ENCODE data around the gene TAF1A. TPM values are rescaled to one million over a fixed set of nuclear protein-coding genes. Genes with fewer than 3 reads are reported as not detected.

The TAF1A gene
- total and polyA plus RNA-seq, 7 donors = 0.92 to 7.2 (median 3.3) TPM

- no peaks in the 10 kb centered on the region for H3K27me3 ChIP-seq
- no peaks in the 10 kb centered on the region for H3K36me3 ChIP-seq
- no peaks in the 10 kb centered on the region for H3K9me3 ChIP-seq
- H3K4me3 ChIP-seq = no peak overlapping the region
- no peak overlapping the region for H3K27ac ChIP-seq
- no peaks in the 10 kb centered on the region for H3K4me1 ChIP-seq
- intact Hi-C loops (cut with DNase I) = no loop called here
- no peak for DNase-seq
- TF ChIP-seq CTCF (IDR thresholded peaks at IDR 0.05) = no peak
- no peak for TF ChIP-seq POLR2A (IDR thresholded peaks at IDR 0.05)
- TF ChIP-seq POLR2AphosphoS5 (IDR thresholded peaks at IDR 0.05) = no peak
- no peak for TF ChIP-seq EP300 (IDR thresholded peaks at IDR 0.05)
- 72 to 81% methylated on average over 3 of the region's 3 CpGs for WGBS, 2 donors
Measured at GRCh38 chr1:222601257-222601656, 11.5 kb upstream of the TAF1A start.

GRCh38 chr1:222600281-222600680 lies 10.5 kb upstream of the TAF1A start:
- 22 to 53% methylated on average over 1 of the region's 1 CpG for WGBS, 2 donors
- intact Hi-C loops (cut with DNase I) = no loop called here
- TF ChIP-seq POLR2A (IDR thresholded peaks at IDR 0.05) = no peak
- no peak for TF ChIP-seq CTCF (IDR thresholded peaks at IDR 0.05)
- TF ChIP-seq POLR2AphosphoS5 (IDR thresholded peaks at IDR 0.05) = no peak
- TF ChIP-seq EP300 (IDR thresholded peaks at IDR 0.05) = no peak
- no peaks in the 10 kb centered on the region for H3K4me1 ChIP-seq
- no peaks in the 10 kb centered on the region for H3K36me3 ChIP-seq
- no peaks in the 10 kb centered on the region for H3K27me3 ChIP-seq
- H3K4me3 ChIP-seq = no peak overlapping the region
- H3K9me3 ChIP-seq = no peaks in the 10 kb centered on the region
- no peak overlapping the region for H3K27ac ChIP-seq
- no peak for DNase-seq

GRCh38 chr1:222596696-222597095 lies 7.0 kb upstream of the TAF1A start:
- H3K4me3 ChIP-seq = no peak overlapping the region
- TF ChIP-seq POLR2AphosphoS5 (IDR thresholded peaks at IDR 0.05) (no peak), CTCF (IDR thresholded peaks at IDR 0.05) (no peak), EP300 (IDR thresholded peaks at IDR 0.05) (no peak), POLR2A (IDR thresholded peaks at IDR 0.05) (no peak)
- H3K4me1 ChIP-seq = no peaks in the 10 kb centered on the region
- no peak overlapping the region for H3K27ac ChIP-seq
- H3K27me3 ChIP-seq = no peaks in the 10 kb centered on the region
- H3K36me3 ChIP-seq = no peaks in the 10 kb centered on the region
- WGBS, 2 donors = 90 to 91% methylated on average over 4 of the region's 4 CpGs
- H3K9me3 ChIP-seq = no peaks in the 10 kb centered on the region
- intact Hi-C loops (cut with DNase I) = no loop called here
- no peak for DNase-seq

GRCh38 chr1:222594789-222595188 lies 5.1 kb upstream of the TAF1A start:
- no peaks in the 10 kb centered on the region for H3K36me3 ChIP-seq
- H3K4me1 ChIP-seq = peaks cover 0 to 7% (median 6%) of the 10 kb centered on the region in 4 donors
- no peak overlapping the region for H3K4me3 ChIP-seq
- H3K27ac ChIP-seq = no peak overlapping the region
- H3K9me3 ChIP-seq = no peaks in the 10 kb centered on the region
- no peak for TF ChIP-seq POLR2A (IDR thresholded peaks at IDR 0.05)
- TF ChIP-seq CTCF (IDR thresholded peaks at IDR 0.05) = no peak
- no peak for TF ChIP-seq EP300 (IDR thresholded peaks at IDR 0.05)
- no peak for TF ChIP-seq POLR2AphosphoS5 (IDR thresholded peaks at IDR 0.05)
- intact Hi-C loops (cut with DNase I) = loop anchor here (5.0 kb wide), 1 partner anchor 127 kb away; no protein-coding TSS in a partner anchor
- 91 to 93% methylated on average over 3 of the region's 3 CpGs for WGBS, 2 donors
- no peaks in the 10 kb centered on the region for H3K27me3 ChIP-seq
- no peak for DNase-seq

GRCh38 chr1:222592171-222592570 lies 2.4 kb upstream of the TAF1A start:
- no peak overlapping the region for H3K4me3 ChIP-seq
- H3K27ac ChIP-seq = no peak overlapping the region
- 84 to 89% methylated on average over 3 of the region's 3 CpGs for WGBS, 2 donors
- H3K4me1 ChIP-seq = peaks cover 0 to 20% (median 16%) of the 10 kb centered on the region in 4 donors
- H3K27me3 ChIP-seq = no peaks in the 10 kb centered on the region
- no peak for DNase-seq
- intact Hi-C loops (cut with DNase I) = loop anchor here (5.0 kb wide), 1 partner anchor 125 kb away; no protein-coding TSS in a partner anchor
- H3K36me3 ChIP-seq = peaks cover 0 to 8% (median 0%) of the 10 kb centered on the region in 4 donors
- TF ChIP-seq CTCF (IDR thresholded peaks at IDR 0.05) = no peak
- TF ChIP-seq EP300 (IDR thresholded peaks at IDR 0.05) = no peak
- no peak for TF ChIP-seq POLR2A (IDR thresholded peaks at IDR 0.05)
- TF ChIP-seq POLR2AphosphoS5 (IDR thresholded peaks at IDR 0.05) = no peak
- H3K9me3 ChIP-seq = no peaks in the 10 kb centered on the region

All from sigmoid colon (tissue), 7 donors.